GM08714 (cell line): ENCODE data around the gene PGM5.
A peak's percentile ranks its signal among the peaks of the same experiment; 100 is the strongest.
"Not testable (repeated sequence)": the region's sequence is repeated elsewhere in the genome, so short reads cannot be mapped to it uniquely, and the experiment has no call there.

ENCODE experiments used
- H3K4me3 ChIP-seq: fragments of 200-500 bp; sonication (Bioruptor generic); 2 replicates; pipeline ENCODE4 v1.5.1; 2014; ENCODE audit warnings: mild to moderate bottlenecking, low read length, inconsistent platforms

The PGM5 gene

DNA sequence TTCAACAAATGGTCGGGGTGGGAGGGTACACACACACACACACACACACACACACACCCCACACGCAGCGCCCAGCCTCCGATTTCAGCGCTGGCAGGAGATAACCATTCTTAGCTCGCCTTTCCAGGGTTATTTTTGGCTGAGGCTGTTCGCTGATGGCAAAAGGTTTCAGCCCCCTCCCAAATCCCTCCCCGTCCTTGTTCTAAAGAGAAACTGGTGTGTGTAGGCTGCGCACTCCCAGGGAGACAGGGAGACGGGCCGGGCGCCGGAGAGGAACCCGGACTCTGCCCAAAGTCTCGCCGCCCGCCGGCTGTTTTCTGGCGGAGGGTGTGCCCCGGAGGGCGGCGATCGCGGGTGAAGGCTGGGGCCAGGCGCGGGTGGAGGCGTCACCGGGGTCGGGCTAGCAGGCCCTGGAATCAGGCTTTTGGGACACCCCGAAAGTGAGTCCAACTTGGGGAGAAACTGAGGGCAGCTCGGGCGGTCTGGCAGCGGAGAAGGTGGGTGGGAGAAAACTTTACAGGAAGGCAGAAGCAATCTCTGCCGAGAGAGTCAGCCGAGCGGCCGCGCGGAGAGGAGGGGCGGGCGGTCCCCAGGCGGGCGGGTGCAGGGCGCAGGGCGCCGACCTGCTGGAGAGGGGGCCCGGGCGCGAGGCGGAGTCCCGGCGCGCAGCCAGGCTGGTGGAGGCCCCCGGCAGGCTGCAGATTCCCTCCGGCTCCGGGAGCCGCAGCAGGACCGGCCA, at the start of gene PGM5:
Gene PGM5 (plus strand): TSS at position 232 of the 739 bp plus-strand sequence. CDS start 517 bp downstream, outside the sequence.
- peak within 1 kb of the TSS; percentile 39; the same call in 1 of the 2 replicates for H3K4me3 ChIP-seq

DNA sequence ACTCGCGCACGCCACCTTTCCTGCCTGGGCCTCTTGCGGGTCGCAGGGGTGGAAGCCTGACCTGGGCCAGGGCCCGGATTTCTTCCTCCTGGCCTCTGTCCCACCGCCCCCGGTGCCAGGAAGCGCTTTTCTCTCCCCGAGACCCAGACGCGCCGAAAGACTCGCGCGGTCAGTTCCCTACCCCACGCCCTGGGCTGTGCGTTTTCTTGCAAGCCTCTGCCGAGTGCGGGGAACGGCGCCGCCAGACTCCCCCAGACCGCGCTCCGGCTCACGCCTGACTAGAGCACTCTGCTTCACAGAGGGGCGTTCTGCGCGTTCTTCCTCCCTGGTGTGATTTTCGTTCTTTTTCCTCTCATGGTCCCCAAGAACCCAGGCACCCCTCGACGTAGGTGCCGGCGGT, 49.3 kb upstream of the PGM5 start:
- H3K4me3 ChIP-seq = not testable (repeated sequence)

DNA sequence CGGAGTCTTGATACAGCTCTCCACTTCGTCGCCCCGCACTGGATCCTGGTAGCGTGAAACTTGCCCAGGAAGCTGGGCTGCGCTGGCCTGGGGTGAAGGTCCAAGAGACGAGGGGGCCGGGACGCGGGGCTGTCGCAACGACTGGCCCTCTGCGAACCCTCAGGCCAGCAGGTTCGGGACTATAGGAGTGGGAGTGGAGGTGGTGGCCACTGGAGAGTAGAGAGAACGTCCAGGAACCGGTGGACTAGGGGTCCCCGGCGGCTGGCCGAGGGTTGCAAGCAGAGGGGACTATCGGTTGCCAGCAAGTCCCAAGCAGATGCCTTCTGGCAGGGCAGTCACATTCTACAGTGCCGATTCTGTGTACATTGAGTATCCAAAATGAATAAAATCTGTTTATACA, 48.8 kb upstream of the PGM5 start:
- not testable (repeated sequence) for H3K4me3 ChIP-seq

DNA sequence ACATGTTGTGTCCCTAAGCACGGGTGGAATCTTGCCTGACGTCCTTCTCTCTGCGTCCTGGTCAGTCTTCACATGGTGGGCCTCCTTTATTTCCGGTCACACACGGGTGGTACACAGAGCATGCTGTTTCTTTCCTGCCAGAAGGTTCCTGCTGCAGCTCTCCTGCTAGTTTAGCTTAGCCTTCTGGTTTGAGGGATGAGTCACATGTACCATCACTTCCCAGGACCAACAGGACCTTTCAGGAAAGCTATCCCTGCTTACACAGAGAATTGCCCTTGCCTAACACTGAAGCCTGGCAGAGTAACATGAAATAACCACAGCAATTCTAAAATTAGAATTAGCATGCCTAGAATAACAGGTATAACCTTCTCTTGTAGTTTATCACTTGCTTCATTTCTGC, 45.2 kb upstream of the PGM5 start:
- H3K4me3 ChIP-seq = not testable (repeated sequence)

DNA sequence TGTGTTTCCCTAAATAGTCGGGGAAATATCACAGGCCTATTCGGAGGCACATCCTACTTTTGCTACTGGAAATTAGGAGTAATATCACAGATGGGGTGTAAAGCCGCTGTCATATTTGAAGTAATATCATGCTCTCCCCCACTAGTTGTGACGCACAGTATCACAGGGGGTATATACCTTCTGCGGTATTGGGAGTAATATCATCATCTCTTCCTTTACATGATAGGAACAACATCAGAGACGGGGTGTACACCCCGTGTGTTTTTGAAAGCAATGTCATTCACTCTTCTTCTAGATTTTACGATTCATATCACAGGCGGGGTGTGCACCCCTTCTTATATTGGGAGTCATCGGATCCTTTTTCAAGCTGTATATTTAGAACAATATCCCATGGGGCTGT, 38.2 kb upstream of the PGM5 start:
- not testable (repeated sequence) for H3K4me3 ChIP-seq

DNA sequence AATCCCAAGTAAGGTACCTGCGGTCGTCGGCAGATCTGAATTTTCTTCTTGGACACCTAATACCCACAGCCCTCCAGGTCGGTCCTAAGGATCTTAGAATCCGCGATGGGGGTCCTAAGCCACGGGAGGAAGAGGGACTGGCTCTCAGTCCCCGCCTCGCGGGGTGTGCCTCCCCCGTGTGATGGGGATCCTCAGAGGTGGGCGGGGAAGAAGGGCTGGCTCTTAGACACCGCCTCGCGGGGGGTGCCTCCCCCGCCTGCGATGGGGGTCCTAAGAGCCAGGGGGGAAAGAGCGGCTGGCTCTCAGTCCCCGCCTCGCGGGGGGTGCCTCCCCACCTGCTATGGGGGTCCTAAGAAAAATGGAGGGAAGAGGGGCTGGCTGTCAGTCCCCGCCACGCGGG, 32.7 kb upstream of the PGM5 start:
- H3K4me3 ChIP-seq = not testable (repeated sequence)

DNA sequence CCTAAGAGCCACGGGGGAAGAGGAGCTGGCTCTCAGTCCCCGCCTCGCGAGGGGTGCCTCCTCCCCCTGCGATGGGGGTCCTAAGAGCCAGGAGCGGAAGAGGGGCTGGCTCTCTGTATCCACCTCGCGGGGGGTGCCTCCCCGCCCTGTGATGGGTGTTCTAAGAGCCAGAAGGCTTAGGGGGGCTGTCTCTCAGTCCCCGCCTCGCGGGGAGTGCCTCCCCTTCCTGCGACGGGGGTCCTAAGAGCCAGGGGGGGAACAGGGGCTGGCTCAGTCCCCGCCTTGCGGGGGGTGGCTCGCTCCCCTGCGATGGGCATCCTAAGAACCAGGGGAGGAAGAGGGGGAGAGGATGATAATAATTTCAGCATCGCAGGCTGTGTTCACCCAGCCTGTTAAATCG, 31.9 kb upstream of the PGM5 start:
- H3K4me3 ChIP-seq = not testable (repeated sequence)

DNA sequence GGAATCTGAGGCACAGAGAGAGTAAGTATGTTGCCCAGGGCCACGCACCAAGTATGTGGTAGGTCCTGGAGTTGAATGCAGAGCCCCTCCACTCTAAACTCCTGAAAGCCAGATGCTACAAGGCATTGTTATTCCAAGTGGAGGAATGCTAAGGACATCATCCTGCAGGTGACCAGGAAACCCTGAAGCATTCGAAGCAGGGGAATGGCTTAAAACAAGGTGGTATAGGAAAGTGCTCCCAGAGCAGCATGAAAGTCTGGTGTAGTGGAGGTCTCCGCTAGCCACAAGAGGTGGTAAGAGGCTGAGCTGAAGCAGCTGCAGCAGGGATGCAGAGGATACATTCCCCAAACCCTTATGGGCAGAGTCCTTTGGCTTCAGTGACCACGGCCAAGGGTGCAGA, 27.3 kb upstream of the PGM5 start:
- H3K4me3 ChIP-seq = not testable (repeated sequence)

DNA sequence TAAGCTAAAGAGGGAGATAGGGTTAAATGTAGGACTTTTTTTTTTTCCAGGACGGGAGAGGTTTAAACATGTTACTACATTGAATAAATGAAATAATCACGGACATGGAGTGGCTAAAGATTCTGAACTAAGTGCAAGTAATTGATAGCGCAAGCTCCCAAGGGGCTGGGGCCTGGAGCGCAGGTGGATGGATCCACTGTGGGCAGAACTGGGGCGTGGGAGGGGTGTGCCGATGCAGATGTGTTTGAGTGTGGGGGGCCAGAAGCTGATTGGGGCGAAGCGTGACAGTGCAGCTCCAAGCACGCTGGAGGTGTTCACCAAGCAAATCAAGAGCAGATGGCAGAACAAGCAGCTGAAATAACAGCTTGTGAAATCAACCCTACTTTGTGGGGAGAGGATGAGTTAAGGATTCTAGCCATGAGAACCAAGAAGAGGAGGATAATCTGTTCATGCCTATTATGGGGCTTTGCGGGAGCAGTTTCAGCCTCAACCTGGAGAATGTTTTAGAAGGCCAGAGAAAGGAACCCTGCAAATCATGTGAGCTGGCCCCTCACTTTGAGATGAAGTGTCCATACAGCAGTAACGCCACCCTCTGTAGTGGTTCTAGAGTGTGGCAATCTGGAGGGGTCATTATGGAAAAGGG, 25.8 kb upstream of the PGM5 start:
- H3K4me3 ChIP-seq = not testable (repeated sequence)

DNA sequence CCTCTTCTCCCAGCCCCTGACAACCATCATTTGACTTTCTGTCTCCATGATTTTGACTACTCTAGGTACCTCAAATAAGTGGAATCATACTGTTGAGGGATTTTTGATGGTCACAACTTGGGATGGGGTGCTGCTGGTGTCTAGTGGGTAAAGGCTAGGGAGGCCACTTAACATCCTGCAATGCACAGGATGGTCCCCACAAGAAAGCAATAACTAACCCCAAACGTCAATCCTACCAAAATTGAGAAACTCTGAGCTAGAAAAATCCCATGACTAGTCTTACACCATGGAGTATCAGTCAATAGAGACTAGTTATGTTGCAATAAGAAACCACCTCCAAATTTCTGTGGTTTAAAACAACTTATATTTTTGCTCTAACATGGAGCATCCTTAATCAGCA, 24.3 kb upstream of the PGM5 start:
- H3K4me3 ChIP-seq = not testable (repeated sequence)

DNA sequence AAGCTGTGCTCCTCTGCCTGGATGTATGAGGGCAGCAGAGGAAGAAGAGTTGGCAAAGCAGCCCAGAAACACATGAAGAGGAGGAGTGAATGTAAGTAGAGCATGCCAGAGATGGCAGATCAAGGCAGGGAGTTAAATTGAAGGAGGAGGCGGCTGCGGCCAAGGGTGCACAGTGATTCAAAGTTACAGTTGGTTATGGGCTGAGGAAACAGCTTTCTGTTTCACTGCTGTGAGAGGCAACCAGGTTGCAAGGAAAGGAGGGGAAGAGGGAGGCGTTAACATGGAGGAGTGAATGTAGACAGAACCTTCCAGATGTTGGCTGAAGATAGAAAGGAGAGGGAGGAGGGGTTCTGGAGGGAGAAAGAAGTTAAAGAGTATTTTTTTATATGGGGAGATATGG, 20.5 kb upstream of the PGM5 start:
- H3K4me3 ChIP-seq = not testable (repeated sequence)

DNA sequence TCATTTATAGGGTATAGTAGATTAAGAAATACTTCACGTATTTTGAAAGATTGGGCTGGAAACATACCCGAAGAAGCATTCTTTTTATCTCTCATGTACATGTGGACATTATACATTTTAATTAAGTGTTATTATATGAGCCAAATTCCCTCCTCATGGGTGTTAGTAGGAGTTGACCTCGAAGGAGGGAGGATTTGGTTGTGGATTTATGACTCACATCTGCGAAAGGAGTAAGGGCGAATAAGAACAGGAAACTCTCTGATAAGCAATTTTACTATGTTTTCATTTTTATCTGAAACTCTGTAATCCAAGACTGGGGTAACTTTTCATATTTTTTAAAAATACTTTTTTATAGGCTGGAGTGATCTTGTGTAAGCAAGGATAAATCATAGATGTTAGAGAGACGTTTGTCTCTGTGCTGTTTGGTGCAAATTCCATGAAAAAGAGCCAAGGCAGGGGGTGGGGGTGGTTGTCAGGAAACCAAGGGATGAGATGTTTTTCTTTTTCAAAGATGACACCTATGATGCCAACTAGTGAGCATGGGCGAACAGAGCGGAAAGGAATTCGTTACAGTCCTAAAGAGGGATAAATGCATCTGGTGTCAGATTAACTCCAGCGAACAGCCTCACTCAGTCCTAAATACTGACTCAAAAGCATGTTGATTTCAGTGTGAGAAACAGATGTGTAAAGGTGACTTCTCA, 19.6 kb upstream of the PGM5 start:
- not testable (repeated sequence) for H3K4me3 ChIP-seq

DNA sequence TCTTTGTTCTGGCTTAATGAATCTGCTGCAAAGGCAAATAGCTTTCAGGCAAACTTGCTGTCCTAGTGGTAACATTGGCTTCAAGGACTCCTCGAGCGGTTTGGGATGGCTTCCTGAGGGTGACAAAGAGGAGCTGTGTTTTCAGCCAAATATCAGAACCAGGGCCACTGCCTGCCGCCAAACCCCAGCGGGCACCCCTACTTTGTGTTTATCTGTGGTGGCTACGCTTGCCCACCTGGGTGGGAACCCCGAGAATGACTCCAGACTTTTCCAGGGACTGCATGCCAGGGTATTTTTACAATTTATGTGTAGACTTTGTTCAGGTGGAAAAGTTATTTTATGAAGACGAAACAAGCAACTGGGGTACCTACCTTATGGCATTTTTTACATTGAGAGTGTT, 18.4 kb upstream of the PGM5 start:
- H3K4me3 ChIP-seq = not testable (repeated sequence)

DNA sequence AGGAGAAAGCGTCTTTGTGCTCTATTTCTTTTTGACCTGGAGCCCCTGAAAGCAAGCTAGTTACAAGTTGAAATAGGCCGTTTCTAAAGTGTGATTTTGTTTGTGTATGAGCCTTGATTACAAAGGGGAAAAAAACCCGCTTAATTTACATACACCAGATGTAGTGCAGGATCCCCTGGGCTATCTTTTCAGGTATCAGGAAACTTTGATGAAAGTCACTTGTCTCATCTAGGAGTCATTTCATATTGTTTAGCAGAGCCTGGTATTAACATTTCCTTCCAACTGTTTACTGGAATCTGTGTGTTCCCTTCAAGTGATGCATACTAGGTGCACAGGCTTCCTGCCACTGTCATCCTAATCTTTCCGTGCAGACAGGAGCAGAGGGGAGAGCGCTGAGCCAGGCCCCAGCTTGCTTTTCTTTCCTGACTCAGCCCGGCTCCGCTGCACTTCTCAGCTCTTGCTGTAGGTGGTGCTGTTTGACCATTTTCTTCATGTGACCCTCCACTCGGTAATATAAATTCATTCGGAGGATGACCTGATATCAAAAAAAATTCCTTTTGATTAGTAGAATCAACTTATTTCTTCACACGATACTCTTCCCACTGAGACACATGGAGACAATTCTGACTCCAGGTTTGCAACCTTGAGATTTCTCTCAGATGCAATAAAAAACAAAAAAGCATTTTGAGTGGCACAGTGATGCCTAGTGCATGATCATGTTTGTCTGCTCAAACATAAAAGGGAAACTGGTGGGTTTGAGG, 14.0 kb upstream of the PGM5 start:
- not testable (repeated sequence) for H3K4me3 ChIP-seq

DNA sequence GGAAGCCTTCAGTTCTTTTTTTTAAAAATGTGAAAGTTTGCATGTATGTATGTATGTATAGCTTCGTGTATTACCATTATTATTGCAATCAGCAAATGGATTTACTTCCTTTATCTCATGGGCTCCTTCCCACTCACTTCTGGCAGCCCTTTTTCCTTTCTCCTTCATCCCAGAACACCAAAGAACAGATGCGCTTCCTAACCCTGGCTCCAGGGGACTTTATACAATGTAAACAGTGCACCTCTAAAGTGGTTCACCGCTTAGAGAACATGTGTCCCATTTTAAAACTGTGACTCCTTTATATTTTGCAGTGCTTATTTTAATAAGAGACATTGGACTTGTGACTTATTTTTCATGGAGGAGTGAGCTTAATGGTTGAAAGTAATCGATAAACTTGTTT, 13.2 kb upstream of the PGM5 start:
- H3K4me3 ChIP-seq = not testable (repeated sequence)

DNA sequence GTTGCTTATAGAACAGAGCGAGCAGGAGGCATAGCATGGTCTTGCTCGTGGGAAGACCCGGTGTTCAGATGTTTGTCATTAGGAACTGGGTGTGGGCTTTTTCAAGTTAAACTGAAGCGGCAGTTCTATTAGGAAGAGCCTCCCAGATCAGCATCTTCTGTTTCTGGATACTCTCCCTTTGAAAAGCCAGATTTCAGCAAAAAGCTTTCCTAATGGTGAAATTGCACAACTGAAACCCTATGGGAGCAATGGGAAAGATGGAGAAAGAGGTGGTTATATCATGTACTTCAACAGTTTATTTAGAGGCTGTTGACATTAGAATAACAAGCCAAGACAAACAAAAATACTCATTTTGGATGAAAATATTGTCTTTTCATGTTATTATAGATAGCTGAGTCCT, 12.4 kb upstream of the PGM5 start:
- H3K4me3 ChIP-seq = not testable (repeated sequence)

DNA sequence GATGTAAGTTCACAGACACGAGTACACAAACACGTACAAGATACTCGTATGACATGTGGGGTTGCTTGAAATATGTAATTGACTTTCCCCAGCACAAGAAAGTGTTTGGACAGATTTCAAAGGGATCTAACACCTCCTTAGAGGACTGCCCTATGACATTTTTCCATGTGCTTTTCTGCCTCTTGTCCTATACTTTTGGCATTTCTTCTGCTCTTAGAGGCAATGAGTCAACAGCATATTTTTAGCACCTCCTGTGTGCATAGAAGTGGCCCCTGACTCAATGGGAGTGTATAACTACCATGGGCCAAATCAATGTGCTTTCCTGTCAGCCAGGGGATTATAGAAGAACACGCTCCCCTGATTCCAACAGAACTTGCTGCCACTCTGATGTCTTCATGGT, 4.7 kb upstream of the PGM5 start:
- not testable (repeated sequence) for H3K4me3 ChIP-seq

DNA sequence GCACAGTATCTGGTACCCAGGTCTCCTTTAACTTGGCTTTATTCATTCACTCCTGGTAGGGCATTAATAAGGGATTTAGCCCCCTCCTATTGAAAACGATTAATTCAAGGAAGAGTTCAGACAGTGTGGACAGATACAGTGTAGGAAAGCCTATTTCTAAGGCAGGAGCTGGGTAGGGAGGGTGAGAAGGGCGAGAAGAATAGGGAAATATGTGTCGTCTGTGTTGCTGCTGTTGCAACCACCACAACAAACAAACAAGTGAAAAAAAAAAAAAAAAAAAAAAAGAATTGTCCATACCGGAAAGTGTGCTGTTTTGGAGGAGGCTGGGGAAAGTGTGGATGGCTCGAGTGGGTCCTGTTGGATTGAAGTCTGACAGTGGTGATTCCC, 425 bp upstream of the PGM5 start:
- H3K4me3 ChIP-seq = not testable (repeated sequence)

DNA sequence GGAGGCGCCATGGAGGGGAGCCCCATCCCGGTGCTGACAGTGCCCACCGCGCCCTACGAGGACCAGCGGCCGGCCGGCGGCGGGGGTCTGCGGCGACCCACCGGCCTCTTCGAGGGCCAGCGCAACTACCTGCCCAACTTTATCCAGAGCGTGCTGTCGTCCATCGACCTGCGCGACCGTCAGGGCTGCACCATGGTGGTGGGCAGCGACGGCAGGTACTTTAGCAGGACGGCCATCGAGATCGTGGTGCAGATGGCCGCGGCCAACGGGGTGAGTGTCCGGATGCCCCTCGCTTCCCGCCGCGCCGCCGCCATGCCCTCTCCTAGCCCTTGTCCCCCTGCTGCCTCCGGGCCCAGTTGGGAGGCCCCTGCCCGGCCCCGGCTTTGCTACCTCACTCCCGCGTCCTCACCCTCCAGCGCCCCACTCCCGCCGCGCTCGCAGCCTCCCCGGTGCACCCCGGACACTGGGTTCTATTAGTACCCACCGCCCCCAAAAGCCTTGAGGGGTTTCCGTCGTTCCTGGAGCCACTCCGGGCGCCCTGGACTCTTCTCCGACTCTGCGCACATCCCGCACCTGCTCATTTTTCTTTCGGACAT, 806 bp downstream of the PGM5 start:
- peak overlapping the region; percentile 39; the same call in 1 of the 2 replicates for H3K4me3 ChIP-seq

DNA sequence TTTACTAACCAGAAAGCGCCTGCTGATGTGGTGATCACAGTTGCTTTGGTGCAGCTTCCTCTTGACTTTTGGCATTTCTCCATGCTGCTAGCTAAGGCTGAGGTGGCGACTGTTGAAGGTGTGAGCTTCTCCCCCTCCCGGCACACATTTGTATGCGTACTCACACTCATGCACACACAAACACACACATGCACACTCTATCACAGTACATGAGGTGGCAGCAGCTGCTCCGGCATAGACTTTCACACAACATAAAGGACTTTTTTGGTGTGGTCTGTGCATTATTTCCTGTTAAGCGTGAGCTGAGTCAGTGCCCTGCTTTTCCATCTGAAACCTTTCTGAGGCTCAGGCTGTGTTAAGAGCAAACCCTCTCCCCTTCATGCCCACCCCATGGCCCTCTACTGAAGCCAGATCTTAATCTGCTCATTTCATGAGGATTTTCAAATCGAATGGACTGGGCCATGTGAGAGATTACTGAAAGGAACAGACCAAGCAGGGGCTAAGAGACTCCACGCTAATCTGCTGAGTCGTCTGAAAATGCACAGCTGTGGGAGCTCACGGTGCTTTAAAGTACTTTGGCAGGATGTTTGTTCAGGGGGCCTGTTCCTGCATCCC, 10.6 kb downstream of the PGM5 start:
- not testable (repeated sequence) for H3K4me3 ChIP-seq

DNA sequence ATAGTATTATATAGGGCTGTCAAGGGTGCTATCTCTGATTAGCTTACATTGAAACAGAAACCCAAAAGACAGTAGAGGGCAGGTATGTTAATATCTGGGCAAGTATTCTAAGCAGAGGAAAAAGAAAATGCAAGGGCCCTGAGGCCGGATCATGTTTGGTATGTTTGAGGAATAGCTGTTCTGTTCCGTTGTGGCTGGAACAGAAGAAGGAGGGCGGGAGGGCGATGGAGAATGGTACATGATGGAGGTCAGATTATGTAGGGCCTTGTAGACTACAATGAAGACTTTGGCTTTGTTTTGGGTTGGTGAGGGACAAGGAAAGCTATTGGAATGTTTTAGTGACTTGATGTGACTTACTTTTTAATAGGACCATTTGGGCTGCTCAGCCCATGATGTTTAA, 19.4 kb downstream of the PGM5 start:
- H3K4me3 ChIP-seq = not testable (repeated sequence)
